Posterior vena cava (tissue), 2 donors: ENCODE data around the gene GRIN1. TPM values are rescaled to one million over a fixed set of nuclear protein-coding genes. Genes with fewer than 3 reads are reported as not detected.

ENCODE experiments used
- DNase-seq: peaks from one replicate; pipeline ENCODE4 v3.0.0-alpha.2; 2020; ENCODE audit warnings: low spot score
- intact Hi-C, 2 donors: fragments of 100-400 bp; cut with DNase I; formaldehyde crosslinking; loops; one replicate each; pipeline versions ENCODE4 v1.14.1 to v1.14.2; 2022 to 2023
- total RNA-seq, 2 donors: library from RNA; stranded (reverse); fragmentation: NEBNext Ultra II Directional; extraction: Animal tissue kit (Norgen Biotek cat#: 25700); gene quantifications; one replicate each; pipeline ENCODE4 v1.2.1, GENCODE V29; 2021
- donor health status: DM: yes; HTN: yes; CAD: no.
- donor health status: DM: yes; HTN: yes; CAD: no.

Gene GRIN1
- total RNA-seq, 2 donors from 2014 or later, result not detected

DNA sequence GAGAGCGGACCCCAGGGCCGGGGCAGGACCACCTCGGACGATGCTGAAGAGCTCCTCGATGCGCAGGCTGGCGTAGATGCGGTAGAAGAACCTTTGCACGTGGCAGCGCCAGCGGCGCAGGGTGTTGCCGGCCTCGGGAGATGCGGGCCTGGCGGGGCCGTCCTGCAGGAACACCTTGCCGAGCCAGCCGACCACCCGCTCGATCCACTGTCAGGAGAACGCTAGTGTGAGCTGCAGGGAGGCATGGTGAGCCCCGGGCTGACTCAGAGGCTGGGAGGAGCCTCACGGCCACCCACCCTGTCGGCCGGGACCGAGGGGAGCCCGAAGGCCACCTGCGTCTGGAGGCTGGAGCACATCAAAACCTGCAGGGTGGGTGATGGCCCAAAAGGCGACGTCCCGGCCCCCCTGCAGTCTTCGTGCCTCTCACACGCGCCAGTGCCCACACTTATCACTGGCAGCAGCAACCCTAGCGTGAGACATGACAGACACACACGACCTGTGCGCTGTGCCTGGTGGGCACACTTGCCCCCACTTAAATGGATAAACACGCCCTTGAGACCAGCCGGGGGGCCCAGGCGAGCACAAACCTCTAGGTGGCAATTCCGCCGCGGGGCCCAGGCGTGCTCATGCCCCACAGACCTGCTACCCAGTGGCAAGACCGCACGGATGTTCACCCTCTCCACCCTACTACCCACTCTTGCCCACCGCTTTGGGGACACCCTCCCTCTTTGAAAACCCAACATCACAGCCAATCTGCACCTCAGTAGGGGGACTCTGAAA is 46.1 kb downstream of the GRIN1 start:
- no peak for DNase-seq
- intact Hi-C loops, result no loop called here

GRCh38 chr9:137185921-137186320 is 47.0 kb downstream of the GRIN1 start:
- intact Hi-C loops, result no loop called here
- no peak for DNase-seq

DNA sequence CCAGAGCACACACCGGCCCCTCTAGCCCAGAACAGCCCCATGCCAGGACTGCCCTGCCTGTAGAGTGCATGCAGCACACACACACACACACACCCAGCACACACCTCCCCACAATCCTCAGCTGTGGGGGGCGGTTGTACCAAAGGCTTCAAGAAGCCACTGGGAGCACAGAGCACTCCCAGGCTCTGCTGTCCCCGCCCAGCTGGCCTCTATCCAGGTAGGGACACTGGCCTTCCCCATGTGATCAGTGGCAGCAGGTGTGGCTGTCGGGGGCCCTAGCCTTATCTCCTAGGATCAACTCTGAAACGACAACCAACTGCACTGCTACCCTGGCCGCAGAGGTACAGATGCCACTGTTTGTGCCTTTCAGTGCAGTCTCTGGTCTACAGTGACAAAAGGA is 47.4 kb downstream of the GRIN1 start:
- no peak for DNase-seq
- intact Hi-C loops, result no loop called here

GRCh38 chr9:137187386-137187785 is 48.4 kb downstream of the GRIN1 start:
- no peak for DNase-seq
- intact Hi-C loops, result no loop called here

- intact Hi-C loops, result no loop called here
Measured at GRCh38 chr9:137188086-137188489, 49.1 kb downstream of the GRIN1 start.

DNA sequence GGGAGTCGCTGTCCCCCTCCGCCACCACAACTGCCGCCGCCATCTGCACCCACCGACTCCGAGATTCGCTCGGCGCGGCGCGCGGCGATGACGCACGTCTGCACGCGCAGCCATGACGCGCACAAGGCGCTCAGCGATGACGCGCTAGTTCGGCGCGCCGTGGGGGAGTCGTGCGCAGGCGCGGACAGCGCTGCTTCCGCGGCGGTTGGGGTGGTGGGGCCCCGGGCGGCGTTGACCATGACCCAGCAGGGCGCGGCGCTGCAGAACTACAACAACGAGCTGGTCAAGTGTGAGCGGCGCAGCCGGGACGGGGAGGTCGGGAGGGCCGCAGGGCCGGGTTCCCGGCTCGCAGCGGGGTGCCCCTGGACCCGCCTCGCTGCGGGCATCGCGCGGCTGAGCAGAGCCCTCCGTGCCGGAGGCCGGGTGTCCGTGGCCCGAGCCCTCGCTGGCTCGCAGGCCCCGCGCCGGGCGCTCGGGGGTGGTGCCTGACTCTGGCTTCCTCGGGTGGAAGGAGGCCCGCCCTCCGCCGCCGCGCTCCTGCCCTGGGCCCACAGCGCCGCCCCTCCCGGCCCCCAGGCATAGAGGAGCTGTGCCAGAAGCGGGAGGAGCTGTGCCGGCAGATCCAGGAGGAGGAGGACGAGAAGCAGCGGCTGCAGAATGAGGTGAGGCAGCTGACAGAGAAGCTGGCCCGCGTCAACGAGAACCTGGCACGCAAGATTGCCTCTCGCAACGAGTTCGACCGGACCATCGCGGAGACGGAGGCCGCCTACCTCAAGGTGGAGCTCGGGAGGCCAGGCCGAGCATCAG is 49.7 kb downstream of the GRIN1 start, which contains the start of the genes ANAPC2 and SSNA1:
Gene ANAPC2, minus strand, starts transcription at position 71 of the 807 bp plus-strand sequence. Its CDS starts 28 bp downstream, at position 43.
Gene SSNA1, plus strand, starts transcription at position 187 of the 807 bp plus-strand sequence. Its CDS starts 51 bp downstream, at position 238.
- peak; percentile 98 for DNase-seq
- intact Hi-C loops, result no loop called here

More at GRCh38 chr9:137188086-137188489, 49.1 kb downstream of the GRIN1 start:
- no peak for DNase-seq

- intact Hi-C loops, result no loop called here
Measured at GRCh38 chr9:137189297-137190295, 50.6 kb downstream of the GRIN1 start.

DNA sequence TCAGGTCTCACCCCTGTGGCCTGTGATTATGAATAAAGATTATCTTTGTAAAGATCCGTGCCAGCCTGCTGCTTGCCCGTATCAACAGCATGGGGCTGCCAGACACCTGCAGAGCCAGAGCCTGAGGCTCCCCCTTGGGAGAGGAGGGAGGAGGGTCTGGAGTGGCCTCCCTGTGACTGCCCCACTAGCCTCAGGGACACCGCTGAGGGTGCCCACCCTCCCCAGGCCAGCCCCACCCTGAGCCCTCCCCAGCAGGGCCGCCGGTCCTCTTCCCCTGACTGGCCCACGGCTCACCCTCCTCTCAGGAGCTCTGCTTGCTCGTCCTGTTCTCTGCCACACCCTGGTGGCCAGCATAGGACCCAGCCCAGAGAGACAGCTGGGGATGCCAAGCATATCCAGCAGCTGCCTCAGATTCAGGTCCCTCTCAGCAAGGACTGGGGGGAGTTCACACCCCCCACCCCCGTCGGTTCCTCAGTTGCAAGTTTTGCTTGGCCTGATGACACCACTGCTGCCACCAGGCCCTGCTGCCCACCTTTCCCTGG is 51.4 kb downstream of the GRIN1 start:
- intact Hi-C loops, result no loop called here
- DNase-seq, result no peak

More at GRCh38 chr9:137189297-137190295, 50.6 kb downstream of the GRIN1 start:
- no peak for DNase-seq

GRCh38 chr9:137191245-137191644 is 52.3 kb downstream of the GRIN1 start:
- DNase-seq, result no peak
- intact Hi-C loops, result no loop called here

- intact Hi-C loops, result no loop called here
- no peak for DNase-seq
Measured at GRCh38 chr9:137191691-137192447, 52.9 kb downstream of the GRIN1 start.

DNA sequence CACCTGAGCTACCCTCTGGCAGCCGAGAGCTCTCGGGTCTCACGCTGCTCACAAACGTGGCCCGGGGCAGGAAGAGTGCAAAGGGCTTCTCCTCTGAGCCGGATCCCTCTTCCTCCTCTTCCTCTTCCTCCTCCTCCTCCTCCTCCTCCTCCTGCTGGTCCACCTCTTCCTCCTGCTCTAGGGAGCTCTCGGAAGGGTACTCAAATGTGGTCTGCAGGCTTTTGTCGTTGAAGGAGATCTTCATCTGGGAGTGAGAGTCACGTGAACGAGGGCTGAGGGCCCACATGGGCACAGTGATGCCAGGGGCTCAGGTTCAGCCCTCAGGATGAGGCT is 53.5 kb downstream of the GRIN1 start:
- no peak for DNase-seq
- intact Hi-C loops, result no loop called here

GRCh38 chr9:137192859-137193258 is 53.9 kb downstream of the GRIN1 start:
- intact Hi-C loops, result no loop called here
- DNase-seq, result no peak

DNA sequence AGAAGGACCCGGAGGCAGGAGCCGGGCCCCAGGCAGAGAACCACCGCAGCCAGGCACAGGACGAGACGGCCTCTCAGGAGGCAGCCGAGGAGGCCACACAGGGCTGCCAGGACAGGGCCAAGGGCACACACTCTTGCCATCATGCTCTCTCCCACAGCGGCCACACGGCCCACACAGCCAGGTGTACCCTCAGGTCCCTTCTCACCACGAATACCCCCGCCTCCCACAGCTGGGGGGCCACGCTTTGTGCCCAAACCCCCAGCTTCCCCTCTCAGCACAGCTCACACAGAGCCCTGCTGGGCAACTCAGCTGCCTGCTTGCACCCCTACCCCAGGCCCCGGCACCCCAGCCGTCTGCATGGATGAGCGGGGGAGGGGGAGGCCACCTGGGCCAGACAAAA is 54.8 kb downstream of the GRIN1 start:
- intact Hi-C loops, result no loop called here

GRCh38 chr9:137194388-137194787 is 55.4 kb downstream of the GRIN1 start:
- DNase-seq, result no peak
- intact Hi-C loops, result no loop called here

More for the DNA sequence above, 54.8 kb downstream of the GRIN1 start:
- no peak for DNase-seq

DNA sequence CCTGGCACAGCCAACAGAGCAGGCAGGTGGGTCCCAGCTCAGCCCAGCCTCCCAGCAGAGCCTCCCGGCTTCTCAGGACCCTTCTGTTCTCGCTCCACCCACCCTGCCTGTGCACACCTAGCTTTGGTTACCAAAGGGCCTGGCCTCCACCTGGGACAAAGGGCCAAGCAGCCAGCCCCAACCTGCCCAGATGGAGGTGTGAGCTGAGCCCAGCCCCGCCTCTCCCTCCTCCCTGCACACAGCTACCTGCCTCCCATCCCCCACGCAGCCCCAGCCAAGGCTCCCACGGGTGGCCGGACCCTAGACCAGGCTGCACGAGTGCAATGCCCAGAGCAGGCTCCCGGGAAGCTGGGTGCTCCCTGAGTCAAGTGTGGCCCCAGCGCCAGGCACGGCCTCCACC is 56.0 kb downstream of the GRIN1 start:
- intact Hi-C loops, result no loop called here

DNA sequence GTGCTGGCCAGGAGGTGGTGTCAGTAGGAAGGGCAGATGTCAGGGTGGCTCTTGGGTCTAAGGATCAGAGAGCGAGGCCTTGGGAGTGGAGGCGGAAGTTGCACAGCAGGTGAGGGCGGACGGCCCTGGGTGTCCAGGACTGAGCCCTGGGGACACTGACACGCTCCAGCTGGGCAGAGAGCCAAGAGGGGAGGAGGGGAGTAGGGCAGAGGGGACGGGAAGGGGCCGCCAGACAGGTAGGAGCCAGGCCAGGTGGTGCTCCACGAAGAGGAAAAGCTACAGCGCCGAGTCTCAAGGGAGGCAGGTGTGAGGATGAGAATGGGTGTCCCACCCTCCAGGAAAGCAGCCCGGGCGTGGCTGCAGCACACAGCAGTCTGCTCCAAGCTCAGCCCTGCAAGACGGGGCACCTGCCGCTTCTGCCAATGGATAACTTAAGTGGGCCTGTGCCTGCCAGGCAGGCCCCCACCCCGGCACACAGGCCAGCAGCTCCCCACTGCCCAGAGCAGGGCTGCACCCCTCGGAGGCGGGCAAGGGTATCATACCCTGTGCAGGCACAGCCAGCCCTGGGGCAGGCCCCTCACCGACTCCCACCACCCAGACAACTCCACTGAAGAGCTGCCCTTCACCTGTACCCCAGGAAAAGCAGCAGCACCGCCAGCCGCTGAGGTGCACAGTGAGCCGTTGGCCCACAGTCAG is 56.7 kb downstream of the GRIN1 start:
- DNase-seq, result no peak
- intact Hi-C loops, result no loop called here

More for the DNA sequence above, 56.0 kb downstream of the GRIN1 start:
- no peak for DNase-seq

- DNase-seq, result no peak
- intact Hi-C loops, result no loop called here
Measured at GRCh38 chr9:137198051-137198901, 59.3 kb downstream of the GRIN1 start.
